ENCODE measurements around the gene GAL3ST3.

GAL3ST3 gene

GRCh38 chr11:66015936-66016792 is 32.8 kb downstream of the GAL3ST3 start:
- no peak overlapping the region for H3K27ac ChIP-seq
- TF ChIP-seq CTCF (conservative IDR thresholded peaks at IDR 0.05) (no peak), ZFX (IDR thresholded peaks at IDR 0.05) (no peak)

DNA sequence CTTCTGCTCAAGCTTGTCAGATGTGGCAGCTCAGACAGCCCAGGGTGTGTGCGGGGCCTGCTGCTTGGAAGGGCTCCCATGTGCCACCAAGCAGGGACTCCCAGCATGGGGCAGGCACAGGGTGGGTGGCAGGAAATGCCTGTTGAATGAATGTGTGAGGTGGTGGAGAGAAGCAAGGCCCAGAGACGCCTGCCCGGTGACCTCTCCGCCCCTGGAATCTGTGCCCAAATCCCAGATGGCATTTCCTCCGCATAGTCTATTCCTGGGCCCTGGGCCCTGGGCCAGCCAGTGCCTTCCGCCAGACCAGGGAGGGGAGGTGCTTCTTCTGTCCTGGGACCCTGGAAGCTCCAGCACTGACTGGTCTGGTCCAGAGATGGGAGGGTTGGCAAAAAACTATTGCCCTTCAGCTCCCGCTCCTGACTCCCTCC is 33.5 kb downstream of the GAL3ST3 start:
- no peak overlapping the region for H3K27ac ChIP-seq
- TF ChIP-seq CTCF (conservative IDR thresholded peaks at IDR 0.05) (no peak), ZFX (IDR thresholded peaks at IDR 0.05) (no peak)

DNA sequence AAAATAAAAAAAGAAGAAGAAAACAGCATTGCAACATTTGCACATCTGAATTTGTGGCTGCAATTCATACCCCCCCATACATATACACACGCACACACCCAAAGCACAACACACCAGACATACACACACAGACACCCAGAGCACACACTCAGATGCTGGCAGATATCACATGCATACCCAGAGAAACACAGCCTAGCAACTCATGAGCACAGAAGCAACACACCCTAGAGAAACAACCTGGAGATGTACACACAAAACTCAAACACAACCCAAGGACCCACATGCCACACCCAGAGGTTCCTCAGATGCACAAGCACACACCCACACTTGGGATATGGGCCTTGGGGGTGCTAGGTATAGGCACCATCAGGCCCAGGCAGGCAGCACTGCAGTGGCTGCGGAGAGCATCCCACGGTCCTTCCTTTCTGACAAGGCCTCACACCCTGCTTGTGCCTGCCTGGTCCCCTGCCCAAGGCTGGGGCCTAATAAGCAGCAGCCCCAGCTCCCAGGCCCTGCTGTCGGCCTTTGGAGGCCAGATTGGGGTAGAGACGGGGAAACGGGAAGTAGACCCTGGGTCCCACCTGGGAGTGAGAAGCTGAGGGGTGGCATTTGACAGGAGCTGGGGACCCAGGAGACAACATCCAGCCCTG is 34.0 kb downstream of the GAL3ST3 start:
- TF ChIP-seq ZFX (IDR thresholded peaks at IDR 0.05): no peak
- no peak for TF ChIP-seq CTCF (conservative IDR thresholded peaks at IDR 0.05)
- no peak overlapping the region for H3K27ac ChIP-seq

DNA sequence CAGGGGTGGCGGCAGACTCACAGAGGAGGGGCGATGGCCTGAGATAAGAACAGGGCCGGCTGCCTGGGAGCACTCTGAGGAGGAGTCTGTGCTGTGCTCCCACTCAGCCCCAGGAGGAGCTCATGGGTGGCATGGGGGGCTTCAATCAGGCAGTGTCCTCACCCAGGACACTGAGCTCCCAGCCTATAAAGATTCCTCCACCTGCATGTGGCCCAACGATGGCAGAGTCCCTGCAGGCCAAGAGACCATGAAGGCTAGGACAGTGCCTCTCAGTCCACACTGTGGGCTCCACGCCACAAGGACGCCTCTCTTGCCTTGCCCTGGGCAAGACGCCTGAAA is 35.2 kb downstream of the GAL3ST3 start:
- no peak overlapping the region for H3K27ac ChIP-seq
- TF ChIP-seq ZFX (IDR thresholded peaks at IDR 0.05) (no peak), CTCF (conservative IDR thresholded peaks at IDR 0.05) (no peak)

DNA sequence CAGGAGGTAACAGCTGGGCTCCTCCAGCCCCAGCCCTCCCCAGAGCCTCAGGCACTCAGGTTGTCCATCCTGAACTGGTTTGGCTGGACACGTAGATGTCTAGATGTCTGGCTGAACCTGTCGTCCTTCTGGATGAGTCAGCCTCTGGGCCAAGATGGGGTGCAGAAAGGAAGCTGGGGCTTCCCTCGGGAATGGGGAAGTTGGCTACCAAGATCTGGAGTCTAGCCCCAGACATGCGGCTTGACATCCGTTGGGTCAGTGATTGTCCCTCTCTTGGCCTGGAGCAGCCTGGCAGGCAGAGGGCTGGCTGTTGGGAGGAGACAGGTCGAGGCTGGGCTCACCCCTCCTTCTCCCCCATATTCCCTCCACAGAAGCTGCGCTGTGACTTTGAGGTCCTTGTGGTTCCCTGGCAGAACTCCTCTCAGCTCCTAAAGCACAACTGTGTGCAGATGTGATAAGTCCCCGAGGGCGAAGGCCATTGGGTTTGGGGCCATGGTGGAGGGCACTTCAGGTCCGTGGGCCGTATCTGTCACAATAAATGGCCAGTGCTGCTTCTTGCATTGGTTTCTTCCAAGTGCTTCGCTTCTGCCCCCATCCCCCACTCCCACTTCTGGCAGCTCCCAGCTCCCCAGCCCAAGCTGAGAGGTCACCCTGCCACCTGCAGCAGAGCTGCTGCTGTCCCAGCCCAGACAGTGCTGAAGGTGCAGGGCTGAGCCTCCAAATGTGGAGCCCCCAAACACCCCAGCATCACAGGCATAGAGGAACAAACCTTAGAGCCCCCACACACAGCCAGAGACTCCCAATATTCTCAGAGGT is 35.8 kb downstream of the GAL3ST3 start:
- TF ChIP-seq ZFX (IDR thresholded peaks at IDR 0.05) (no peak), CTCF (conservative IDR thresholded peaks at IDR 0.05) (no peak)
- H3K27ac ChIP-seq: no peak overlapping the region

GRCh38 chr11:66012371-66012945 is 36.5 kb downstream of the GAL3ST3 start:
- no peak overlapping the region for H3K27ac ChIP-seq
- no peak for TF ChIP-seq ZFX (IDR thresholded peaks at IDR 0.05)
- no peak for TF ChIP-seq CTCF (conservative IDR thresholded peaks at IDR 0.05)
